Forelimb muscle (tissue), 1 donor: ENCODE results near the gene CTSZ. TPM values are rescaled to one million over a fixed set of nuclear protein-coding genes. Genes with fewer than 3 reads are reported as not detected.
"Not testable (repeated sequence)": the region's sequence is repeated elsewhere in the genome, so short reads cannot be mapped to it uniquely, and the experiment has no call there.

ENCODE experiments used
- DNase-seq: peaks from one replicate; pipeline ENCODE4 v3.0.0-alpha.2; 2013; ENCODE audit warnings: low read depth
- polyA plus RNA-seq: library from polyadenylated mRNA; unstranded; fragments of 120-200 nt; gene quantifications from one replicate; pipeline ENCODE4 v1.2.1, GENCODE V29; 2013; ENCODE audit not compliant: insufficient read length

CTSZ gene
- polyA plus RNA-seq, 1 donor = 57.3 TPM

DNA sequence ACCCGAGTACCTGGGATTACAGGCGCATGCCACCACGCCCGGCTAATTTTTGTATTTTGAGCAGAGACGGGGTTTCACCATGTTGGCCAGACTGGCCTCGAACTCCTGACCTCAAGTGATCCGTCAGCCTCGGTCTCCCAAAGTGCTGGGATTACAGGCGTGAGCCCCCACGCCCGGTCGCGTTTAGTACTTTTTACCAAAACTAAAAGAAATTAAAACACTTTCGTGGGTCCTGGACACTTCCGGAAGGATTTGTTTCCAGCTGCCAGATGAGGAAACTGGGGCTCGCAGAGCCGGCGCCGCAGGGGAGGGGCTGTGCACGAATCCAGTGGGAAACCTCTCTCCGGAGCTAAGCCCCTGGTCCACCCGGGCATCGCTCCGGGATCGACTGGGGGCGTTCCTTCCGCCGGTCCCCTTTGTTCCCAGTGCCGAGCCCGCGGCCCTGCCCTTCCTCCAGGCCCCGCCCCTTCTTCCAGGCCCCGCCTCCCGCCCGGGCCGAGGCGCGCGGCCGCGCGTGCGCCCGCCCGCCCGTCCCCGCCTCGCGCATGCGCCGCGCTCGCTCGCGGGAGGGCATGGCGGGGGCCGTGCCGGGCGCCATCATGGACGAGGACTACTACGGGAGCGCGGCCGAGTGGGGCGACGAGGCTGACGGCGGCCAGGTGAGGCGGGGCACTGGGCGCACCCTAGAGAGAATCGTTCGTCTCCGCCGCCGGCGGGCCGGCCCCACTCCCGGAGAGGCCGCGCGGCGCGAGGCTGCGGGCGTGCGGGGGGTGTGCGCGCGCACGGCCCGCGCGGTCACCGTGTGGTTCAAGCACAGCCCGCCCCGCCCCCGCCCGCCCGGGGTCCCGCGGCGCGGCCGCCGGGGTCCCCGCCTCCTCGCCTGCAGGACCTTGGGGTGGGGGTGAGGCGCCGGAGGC is 26.1 kb downstream of the CTSZ start, which contains the start of gene NELFCD:
Gene NELFCD (plus strand): TSS at position 546 of the 917 bp plus-strand sequence. CDS start 54 bp downstream, at position 600.
- DNase-seq = no peak

DNA sequence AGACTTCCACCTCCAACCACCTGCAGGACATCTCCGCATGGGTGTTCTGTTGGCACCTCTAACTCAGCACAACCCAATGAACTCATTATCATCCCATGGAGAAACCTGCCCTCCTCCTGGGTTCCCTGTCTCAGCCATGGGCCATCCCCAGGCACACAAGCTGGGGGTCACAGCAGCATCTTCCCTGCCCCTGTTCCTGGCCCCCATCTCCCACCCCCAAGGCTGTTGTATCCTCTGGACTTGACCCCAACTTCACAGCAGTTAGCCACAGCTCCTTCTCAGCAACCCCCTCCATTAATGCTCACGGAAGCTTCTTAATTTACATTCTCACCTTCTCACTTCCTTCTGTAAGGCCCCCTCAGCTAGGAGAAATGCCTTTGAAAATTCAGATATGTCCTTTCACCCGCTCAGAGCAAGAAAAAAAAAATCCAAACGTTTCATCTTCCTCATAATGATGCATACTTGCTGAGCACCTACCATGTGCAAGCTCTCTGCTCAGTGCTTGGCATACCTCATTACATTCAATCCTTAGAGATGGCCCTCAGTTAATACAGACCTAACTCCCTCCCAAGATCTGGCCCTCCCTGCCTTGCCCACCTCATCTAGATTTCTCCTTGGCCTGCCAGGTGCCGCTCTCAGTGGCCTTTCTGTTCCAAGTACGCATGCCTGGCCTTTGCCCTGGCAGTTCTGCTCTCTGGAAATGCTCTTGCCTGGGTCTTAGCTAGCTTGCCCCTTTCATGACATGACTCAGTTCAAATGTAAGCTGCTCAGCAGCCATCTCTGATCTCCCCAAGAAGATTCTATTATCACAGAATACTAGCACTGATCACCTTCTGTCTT is 28.5 kb downstream of the CTSZ start:
- DNase-seq = no peak

DNA sequence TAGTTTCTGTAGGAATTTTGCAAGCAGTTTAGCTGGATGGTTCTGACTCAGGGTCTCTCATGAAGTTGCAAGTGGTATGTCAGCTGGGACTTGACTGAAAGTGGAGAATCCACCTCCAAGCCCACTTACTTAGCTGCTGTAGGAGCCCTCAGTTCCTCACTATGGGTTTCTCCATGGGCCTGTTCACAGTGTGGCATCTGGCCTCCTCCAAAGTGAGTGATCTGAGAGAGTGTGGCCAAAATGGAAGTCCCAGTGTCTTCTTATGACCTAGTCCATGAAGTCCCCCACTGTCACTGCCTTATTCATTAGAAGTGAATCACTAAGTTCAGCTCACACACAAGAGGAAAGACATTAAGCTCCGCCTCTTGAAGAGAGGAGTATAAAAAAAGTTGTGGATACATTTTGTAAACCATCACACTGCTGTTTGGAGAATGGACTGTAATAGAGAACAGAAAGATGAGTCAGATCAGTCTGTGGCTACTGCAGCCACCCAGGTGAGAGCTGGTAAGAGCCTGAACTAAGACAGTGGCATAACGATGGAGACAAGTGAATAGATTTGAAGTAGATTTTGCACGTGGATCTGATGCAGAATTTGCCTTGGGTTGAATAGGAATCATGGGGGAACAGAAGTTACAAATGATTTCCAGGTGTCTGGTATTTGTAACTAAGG is 30.9 kb downstream of the CTSZ start:
- DNase-seq = no peak

DNA sequence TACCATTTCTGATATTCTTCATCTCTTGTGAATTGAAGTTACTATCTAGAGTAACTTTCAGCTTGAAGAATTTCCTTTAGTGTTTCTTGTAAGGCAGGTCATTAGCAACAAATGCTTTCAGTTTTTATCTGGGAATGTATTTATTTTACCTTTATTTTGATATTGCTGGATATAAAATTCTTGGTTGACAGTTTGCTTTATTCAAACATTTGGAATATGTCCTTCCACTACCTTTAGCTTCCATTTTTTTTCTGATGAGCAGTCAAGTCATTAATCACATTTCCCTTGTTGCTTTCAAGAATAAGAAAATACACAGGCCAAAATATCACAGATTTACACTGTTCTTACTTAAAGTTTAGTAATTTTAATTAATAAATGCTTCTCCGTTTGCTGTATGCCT is 31.7 kb downstream of the CTSZ start:
- DNase-seq = no peak

DNA sequence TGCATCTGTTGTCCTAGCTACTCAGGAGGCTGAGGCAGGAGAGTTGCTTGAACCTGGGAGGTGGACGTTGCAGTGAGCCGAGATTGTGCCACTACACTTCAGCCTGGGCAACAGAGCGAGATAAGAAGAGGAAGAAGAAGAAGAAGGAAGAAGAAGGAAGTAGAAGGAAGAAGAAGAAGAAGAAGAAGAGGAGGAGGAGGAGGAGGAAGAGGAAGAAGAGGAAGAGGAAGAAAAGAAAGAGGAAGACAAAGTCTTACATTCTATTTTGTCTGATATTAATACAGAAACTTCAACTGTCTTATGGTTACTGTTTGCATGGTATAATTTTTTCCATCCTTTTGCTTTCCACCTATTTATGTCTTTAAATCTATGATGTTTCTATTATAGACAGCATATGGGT is 33.2 kb downstream of the CTSZ start:
- no peak for DNase-seq

DNA sequence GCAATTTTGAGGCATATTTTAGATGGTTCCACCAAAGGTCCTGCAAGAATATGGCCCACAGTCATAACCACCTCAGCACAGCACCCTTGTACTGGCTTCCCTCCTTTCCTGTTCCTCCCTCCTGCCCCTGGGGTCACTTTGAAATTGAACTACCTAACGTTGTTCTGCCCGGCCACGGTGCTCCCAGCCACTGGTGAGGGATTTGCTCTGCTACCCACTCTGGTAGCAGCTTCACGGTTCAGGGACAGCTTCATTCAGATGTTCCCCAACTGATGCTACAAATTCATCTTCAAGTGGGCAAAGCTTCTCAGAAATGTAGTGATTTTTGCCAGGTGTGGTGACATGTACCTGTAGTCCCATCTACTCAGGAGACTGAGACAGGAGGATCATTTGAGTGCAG is 33.9 kb downstream of the CTSZ start:
- no peak for DNase-seq

DNA sequence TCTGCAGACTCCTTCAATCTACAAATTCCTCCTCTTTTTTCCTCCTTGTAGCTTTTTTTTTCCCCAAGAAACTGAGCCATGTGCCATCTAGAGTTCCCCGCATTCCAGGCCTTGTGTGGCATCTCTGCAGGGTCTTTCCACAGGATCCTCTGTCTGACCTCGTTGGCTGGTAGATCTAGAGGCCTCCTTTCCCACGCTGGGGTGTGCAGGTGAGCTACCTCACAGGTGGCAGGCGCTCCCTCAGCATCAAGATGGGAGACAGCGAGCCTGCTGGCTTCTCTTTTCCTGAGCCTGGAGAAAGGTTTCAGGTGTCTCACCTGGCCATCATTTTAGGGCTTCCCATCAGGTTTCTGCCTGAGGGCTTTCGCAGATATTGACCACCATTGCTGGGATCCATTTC is 35.6 kb downstream of the CTSZ start:
- no peak for DNase-seq

DNA sequence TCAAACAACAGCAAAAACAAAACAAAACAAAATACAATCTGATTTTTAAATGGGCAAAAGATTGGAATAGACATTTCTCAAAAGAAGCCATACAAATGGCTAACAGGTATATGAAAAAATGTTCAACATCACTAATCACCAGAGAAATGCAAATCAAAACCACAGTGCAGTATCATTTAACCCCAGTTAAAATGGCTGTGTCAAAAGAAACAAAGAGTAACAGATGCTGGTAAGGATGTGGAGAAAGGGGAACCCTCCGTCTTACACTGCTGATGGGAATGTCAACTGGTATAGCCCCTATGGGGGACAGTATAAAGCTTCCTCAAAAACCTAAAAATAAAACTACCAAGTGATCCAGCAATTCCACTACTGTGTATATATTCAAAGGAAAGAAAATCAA is 36.9 kb downstream of the CTSZ start:
- DNase-seq = no peak

DNA sequence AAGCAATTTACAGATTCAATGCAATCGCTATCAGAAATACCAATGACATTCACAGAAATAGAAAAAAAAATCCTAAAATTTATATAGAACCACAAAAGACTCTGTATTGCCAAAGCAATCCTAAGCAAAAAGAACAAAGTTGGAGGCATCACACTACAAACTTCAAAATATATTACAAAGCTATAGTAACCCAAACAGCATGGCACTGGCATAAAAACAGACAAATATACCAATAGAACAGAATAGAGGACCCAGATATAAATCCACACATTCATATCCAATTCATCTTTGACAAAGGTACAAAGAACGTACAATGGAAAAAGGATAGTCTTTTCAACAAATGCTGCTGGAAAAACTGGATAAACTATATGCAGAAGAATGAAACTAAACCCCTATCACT is 37.6 kb downstream of the CTSZ start:
- no peak for DNase-seq

DNA sequence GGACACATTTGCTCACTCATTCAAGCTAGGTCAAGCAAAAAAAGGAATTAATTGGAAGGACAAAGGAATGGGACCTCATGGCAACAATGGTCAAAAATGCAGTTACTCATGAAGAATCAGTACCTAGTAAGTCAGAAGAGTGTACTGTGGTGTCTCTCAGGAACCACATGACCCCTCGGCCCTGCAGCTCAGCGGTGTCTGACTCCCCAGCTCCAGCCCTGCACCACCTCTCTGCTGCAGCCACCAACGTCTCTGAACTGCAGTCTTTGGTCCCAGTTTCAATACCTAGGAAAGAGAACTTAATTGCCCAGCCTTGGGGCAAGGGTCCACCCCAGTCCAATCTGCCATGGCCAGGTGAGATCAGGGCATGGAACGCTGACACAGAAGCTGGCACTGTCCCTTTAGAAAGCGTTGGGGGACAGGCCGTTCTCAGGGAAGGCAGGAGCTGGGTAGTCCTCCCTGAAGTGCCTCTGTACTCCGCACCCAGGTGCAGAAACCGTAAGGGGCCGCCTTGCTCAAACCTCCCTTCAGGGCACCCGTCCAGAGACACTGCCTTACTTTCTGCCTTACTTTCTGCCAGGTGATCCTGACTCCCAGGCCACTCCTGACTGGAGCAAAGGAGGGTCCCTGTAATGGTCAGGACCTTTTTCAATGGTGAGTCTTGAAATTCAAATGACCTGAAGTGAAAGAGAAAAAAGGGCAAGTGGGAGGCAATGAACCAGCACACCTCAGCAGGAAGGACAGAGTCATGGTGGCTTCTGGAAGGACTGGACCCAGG is 39.2 kb downstream of the CTSZ start:
- no peak for DNase-seq

DNA sequence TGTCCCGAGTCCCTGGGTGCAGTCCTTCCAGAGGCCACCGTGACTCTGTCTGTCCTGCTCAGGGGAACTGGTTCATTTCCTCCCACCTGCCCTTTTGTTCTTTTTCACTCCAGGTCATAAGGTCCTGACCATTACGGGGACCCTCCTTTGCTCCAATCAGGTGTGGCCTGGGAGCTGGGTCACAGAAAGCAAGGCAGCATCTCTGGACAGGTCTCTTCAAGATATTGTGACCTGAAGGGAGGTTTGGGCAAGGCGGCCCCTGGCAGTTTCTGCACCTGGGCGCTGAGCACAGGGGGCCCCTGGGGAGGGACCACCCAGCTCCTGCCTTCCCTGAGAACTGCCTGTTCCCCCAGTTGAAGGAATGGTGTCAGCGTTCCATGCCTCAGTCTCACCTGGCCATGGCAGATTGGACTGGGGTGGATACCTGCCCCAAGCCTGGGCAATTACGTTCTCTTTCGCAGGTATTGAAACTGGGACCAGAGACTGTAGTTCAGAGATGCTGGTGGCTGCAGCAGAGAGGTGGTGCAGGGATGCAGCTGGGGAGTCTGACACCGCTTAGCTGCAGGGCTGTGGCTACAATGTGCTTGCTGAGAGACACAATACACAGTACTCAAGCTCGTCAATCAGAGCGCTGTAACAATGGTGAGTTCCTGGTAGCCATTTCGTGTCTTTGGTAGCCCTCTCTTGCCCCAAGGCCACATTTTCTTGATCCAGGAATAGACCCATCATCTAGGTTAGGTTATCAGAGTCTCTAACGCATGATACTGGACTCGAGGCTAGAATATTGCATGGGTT is 41.6 kb downstream of the CTSZ start:
- DNase-seq = no peak

DNA sequence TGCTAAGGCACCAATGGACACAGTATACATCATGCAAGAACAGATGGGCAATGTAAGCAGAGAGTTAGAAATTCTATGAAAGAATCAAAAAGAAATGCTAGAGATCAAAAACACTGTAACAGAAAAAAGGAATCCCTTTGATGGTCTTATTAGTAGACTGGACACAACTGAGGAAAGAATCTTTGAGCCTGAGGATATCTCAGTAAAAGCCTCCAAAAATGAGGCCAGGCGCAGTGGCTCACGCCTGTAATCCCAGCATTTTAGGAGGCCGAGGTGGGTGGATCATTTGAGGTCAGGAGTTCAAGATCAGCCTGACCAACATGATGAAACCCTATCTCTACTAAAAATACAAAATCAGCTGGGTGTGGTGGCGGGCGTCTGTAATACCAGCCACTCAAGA is 43.1 kb downstream of the CTSZ start:
- not testable (repeated sequence) for DNase-seq

DNA sequence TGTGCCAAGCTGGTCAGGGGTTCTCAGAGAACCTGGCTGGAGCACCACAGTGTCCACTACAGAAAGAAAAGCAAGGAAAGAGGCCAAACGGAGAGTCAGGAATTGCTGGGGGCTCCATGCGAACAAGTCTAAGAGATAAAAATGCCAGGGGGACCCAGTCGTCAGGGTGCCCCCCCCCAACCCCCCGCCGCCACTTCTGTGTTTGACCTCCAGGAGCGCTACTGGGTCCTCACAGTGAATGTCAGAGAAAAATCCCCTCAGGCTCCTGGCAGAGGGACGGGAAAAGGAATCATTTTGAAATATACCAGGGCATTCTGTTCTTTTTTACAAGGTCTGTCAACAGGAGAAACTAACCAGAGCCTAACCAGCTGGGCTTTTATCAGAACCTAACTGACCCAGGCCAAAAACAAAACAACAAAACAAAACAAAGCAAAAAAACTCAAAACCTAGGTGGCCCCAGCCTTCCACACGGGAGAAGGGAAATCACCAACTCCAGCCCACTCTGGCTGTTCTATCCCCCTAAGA is 43.9 kb downstream of the CTSZ start:
- no peak for DNase-seq

DNA sequence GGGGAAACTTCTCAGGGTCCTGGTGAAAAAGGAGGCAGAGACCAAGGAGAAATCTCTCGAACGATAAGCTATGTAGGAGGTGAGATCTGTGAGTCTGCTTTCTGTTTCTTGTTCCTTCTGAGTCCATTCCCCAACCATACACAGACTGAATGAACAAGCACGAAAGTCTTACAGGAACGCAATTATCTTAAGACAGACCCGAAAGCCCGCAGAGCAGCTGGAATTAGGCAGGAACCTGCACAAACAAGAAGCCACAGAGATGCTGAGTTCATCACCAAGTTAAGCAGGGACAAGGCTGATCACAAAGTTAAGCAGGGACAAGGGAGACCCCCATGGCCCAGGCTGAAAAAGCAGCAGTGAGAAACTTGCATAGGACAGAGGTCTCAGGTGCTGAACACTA is 47.4 kb downstream of the CTSZ start:
- no peak for DNase-seq

DNA sequence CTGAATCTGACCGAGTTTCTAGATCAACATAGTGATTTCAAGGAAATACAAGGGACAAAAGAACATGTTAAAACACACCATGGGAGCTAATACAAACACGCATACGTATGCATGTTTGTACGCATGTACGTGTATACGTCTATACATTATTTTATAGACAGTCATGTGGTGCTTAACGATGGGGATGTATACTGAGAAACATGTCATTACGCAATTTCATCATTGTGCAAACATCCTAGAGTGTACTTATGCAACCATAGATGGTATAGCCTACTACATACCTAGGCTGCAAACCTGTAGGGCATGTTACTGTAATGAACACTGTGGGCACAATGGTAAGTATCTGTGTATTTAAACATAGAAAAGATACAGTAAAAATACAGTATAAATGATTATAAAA is 51.0 kb downstream of the CTSZ start:
- DNase-seq = no peak

DNA sequence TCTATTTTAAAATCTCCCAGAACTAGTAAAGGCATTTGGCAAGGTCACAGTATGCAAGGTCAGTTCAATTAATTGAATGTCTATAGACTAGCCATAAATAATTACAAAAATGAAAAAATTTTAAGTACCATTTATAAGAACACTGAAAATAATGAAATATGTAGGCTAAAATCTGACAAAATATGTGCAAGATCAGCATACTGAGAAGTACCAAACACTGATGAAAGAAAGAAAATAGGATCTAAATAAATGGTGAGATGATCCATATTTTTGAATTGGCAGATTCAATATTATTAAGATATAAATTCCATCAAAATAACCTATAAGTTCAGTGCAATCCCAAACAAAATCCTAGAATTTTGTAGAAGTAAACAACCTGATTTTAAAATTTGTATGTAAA is 54.0 kb downstream of the CTSZ start:
- no peak for DNase-seq

DNA sequence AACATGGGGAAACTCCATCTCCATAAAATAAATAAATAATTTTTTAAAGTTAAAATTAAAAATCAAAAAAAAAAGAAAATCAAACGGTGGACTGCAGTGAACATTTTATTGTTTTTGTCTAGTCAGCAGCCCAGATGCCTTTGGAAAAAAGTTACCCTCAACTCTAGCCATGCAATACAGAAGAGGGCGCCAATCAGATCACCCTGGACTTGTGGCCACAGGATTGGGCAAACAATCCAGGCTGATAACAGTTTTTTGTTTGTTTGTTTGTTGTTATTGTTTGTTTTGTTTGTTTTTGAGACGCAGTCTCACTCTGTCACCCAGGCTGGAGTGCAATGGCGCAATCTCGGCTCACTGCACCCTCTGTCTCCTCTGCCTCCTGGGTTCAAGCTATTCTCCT is 56.5 kb downstream of the CTSZ start:
- DNase-seq = no peak

DNA sequence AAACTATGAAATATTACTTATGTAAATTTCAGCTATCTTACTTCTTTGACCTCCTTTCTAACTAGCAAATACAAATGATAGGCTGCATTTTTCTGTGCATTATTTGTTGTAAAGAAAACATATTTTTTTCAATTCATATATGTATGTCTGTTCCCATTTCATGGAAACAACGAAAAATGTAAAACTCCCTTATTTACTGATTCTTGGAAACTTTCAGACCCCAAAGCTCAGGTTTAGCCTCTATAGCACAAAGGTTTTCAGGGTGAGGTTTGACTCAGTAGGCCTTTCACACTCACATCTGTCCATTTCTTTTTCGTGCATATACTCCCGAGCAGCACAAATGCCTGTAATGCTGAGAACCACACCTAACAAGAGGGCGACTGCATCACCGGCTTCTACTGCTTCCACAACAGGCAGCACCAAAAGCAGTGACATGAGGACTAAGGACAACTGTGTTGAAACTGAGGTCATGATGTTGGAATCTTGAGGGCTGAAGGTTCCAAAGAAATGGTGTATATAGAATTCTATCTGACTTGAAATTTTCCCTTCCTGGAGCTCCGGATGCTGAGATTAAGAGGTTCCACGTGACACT is 59.2 kb downstream of the CTSZ start:
- DNase-seq = not testable (repeated sequence)

DNA sequence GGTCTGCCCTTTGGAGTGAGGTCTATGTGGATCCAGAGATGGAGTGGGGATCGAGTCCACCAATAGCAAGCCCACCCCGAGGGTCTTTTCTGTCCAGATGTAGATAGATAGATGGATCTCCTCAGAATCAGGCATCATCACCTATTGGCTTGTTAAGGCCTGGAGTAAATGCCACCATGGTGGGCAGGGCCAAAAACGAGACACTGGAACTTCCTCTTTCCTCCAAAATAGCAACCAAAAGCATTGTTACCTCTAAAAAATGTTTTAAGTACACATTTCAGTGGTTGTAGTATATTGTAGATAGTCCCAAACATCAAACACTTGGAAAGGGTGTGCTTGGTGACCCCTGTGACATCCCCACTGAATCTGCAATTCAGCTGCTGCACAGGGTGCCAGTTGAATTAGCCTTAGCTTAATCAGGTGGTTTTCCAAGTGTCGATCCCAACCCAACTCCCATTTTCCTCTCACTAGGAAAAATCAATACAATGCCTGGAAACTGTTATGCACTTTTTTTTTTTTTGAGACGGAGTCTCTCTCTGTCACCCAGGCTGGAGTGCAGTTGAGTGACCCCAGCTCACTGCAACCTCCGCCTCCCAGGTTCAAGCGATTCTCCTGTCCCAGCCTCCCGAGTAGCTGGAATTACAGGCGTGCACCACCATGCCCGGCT is 61.0 kb downstream of the CTSZ start:
- no peak for DNase-seq
